Psoas muscle (tissue), 8 donors: ENCODE results near the gene IL1RN. TPM values are rescaled to one million over a fixed set of nuclear protein-coding genes. Genes with fewer than 3 reads are reported as not detected.

Experiments used
- ATAC-seq, 4 donors: fragments of 200-7000 bp; cut with Tn5 transposase; one replicate each; pipeline ENCODE4 v1.9.1; 2020; ENCODE audit warnings: moderate library complexity in 3 of 4, mild to moderate bottlenecking in 2 of 4
- DNase-seq, 2 donors: peaks; one replicate each; pipeline ENCODE4 v3.0.0-alpha.2; 2020
- H3K27ac ChIP-seq: fragments of 200-600 bp; one replicate; pipeline ENCODE4 v1.8.0; 2022
- H3K27me3 ChIP-seq, 3 donors: fragments of 200-600 bp in 1 of 3; one replicate each; pipeline versions ENCODE4 v1.6.1 to v1.8.0; 2013 to 2022; ENCODE audit warnings: low read length in 2 of 3, mild to moderate bottlenecking in 2 of 3, moderate library complexity in 1 of 3; ENCODE audit not compliant: insufficient read depth in 3 of 3
- H3K36me3 ChIP-seq, 2 donors: fragments of 200-600 bp in 1 of 2; one replicate each; pipeline versions ENCODE4 v1.6.1 to v1.8.0; 2013 to 2022; ENCODE audit warnings: low read depth in 1 of 2, mild to moderate bottlenecking in 1 of 2, moderate library complexity in 1 of 2; ENCODE audit not compliant: insufficient read depth in 1 of 2
- H3K4me1 ChIP-seq: fragments of 200-600 bp; one replicate; pipeline ENCODE4 v1.8.0; 2022
- H3K4me3 ChIP-seq: fragments of 200-600 bp; one replicate; pipeline ENCODE4 v1.8.0; 2022; ENCODE audit warnings: mild to moderate bottlenecking
- H3K9me3 ChIP-seq: fragments of 200-600 bp; one replicate; pipeline ENCODE4 v1.8.0; 2022
- WGBS, 3 donors: extraction: QIAGEN DNeasy Blood & Tissue Kit; methylation state at CpG; one replicate each; pipeline versions ENCODE4 v1.1.6 to v1.1.7; 2013; 5-methylcytosine and 5-hydroxymethylcytosine counted together
- intact Hi-C, 2 donors: fragments of 100-400 bp; cut with DNase I; formaldehyde crosslinking; loops; one replicate each; pipeline versions ENCODE4 v1.11.0 to v1.14.2; 2022
- polyA plus RNA-seq, 3 donors: library from polyadenylated mRNA; stranded (reverse); fragments of 200-250 nt; gene quantifications; one replicate each; pipeline ENCODE4 v1.2.3, GENCODE V29; 2013
- total RNA-seq, 4 donors: library from RNA; stranded (reverse); fragmentation: NEBNext Ultra II Directional in 2 of 4; extraction: Animal tissue kit (Norgen Biotek cat#: 25700) in 2 of 4; gene quantifications; one replicate each; pipeline versions ENCODE4 v1.2.1 to v1.2.4, GENCODE V29; 2021 to 2023
- TF ChIP-seq, protein P1 (sequence below): fragments of 200-600 bp; IDR thresholded peaks from one replicate; pipeline ENCODE4 v1.8.0; 2022; ENCODE audit warnings: antibody characterized with exemption
- donor health status: healthy with polysubstance abuse.
- donor health status: DM: no; HTN: no; CAD: no; lungs with moderate emphysema.
- donor health status: Bipolar disorder and iron deficiency.
- donor health status: healthy.
- donor health status: DM: yes; HTN: yes; CAD: no.
- donor health status: DM: no; HTN: no; CAD: no.
- donor health status: DM: no; HTN: no; CAD: no.
- donor health status: DM: yes; HTN: yes; CAD: no.

Gene IL1RN
- total and polyA plus RNA-seq, 7 donors: 0.09 to 2.0 (median 0.24) TPM; not detected in 1

DNA sequence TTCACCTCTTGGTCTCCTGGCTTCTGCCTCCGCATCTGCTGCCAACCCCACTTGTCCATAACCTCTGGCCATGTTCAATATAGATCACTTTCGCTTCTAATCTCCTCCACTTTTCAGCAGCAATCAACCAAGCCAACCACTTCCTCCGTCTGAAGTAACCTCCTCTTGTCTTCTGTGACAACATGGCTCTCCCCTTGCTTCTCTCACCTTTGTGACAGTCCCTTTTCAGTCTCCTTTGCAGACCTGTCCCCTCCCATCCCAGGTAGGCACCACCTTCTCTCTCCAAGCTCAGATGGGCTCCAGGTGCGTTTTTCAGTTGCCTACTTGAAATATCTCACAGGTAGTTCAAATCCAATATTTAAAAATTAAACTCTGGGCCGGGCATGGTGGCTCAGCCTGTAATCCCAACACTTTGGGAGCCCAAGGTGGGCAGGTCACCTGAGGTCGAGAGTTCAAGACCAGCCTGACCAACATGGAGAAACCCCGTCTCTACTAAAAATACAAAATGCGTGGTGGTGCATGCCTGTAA, 41.7 kb downstream of the IL1RN start:
- H3K27me3 ChIP-seq: no peaks in the 10 kb centered on the region
- H3K9me3 ChIP-seq: no peaks in the 10 kb centered on the region
- H3K4me3 ChIP-seq: no peak overlapping the region
- WGBS, 3 donors: 94 to 96% (median 95%) methylated on average over 8 of the region's 8 CpGs
- ATAC-seq (no peak), DNase-seq (no peak)
- intact Hi-C loops: no loop called here
- H3K36me3 ChIP-seq: no peaks in the 10 kb centered on the region
- no peaks in the 10 kb centered on the region for H3K4me1 ChIP-seq
- H3K27ac ChIP-seq: no peak overlapping the region
- TF ChIP-seq, protein P1, sequence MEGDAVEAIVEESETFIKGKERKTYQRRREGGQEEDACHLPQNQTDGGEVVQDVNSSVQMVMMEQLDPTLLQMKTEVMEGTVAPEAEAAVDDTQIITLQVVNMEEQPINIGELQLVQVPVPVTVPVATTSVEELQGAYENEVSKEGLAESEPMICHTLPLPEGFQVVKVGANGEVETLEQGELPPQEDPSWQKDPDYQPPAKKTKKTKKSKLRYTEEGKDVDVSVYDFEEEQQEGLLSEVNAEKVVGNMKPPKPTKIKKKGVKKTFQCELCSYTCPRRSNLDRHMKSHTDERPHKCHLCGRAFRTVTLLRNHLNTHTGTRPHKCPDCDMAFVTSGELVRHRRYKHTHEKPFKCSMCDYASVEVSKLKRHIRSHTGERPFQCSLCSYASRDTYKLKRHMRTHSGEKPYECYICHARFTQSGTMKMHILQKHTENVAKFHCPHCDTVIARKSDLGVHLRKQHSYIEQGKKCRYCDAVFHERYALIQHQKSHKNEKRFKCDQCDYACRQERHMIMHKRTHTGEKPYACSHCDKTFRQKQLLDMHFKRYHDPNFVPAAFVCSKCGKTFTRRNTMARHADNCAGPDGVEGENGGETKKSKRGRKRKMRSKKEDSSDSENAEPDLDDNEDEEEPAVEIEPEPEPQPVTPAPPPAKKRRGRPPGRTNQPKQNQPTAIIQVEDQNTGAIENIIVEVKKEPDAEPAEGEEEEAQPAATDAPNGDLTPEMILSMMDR: no peak

DNA sequence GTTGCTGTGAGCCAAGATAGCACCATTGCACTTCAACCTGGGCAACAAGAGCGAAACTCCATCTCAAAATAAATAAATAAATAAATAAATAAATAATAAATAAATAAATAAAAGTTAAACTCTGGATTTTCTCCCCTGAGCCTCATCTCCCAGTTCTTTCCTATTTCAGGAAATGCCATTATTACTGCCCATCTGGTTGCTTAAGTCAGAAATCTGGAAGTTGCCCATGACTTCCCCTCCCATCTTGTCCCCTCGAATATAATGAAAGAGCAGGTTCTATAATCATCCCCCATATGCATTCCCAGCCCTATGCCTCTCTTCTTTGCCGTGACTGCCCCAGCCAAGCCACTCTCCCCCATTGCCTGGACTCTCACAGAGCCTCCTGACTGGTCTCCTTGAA, 42.2 kb downstream of the IL1RN start:
- H3K27me3 ChIP-seq: no peaks in the 10 kb centered on the region
- TF ChIP-seq, protein P1: no peak
- H3K27ac ChIP-seq: no peak overlapping the region
- H3K4me1 ChIP-seq: no peaks in the 10 kb centered on the region
- no peak for ATAC-seq
- no peak for DNase-seq
- H3K9me3 ChIP-seq: no peaks in the 10 kb centered on the region
- H3K4me3 ChIP-seq: no peak overlapping the region
- WGBS, 3 donors: 88 to 92% (median 88%) methylated on average over 3 of the region's 3 CpGs
- no peaks in the 10 kb centered on the region for H3K36me3 ChIP-seq
- intact Hi-C loops: no loop called here

DNA sequence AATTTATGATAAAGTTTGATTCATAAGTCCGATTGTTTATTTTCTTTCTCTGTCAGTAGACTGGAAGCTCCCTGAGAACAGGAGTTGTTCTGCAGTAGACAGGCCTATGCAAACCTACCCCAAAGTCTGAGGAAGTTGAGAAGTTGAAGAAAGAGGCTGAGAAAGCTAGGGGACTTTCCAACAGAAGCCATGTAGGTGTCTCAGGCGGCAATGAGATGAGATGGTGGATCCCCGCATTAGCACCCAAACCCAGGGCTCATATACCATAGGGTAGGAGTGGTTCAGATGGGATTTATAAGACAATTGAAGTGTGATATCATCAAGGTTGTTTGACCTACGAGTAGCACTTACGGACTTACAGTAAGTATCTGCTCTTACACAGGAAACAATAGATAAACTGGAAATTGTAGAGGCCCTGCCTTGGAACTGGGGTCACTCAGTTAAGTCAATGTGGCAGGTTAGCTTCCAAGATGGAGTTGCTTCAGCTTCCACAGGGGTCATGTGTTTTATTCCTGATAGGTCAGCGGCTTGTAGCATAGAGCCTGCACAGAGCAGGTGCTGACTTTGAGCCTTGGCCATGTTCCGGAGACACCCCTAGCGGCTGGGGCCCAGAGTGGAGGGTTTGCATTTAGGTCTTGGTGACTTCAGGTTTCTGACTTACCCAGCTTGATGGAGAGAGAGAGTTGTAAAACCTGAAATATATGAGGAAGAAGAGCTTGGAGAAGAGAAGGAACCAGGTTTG, 44.1 kb downstream of the IL1RN start:
- Histone ChIP-seq H3K27ac (no peak overlapping the region), H3K4me1 (no peaks in the 10 kb centered on the region), H3K36me3 (no peaks in the 10 kb centered on the region), H3K9me3 (no peaks in the 10 kb centered on the region), H3K4me3 (no peak overlapping the region), H3K27me3 (no peaks in the 10 kb centered on the region)
- WGBS, 3 donors: 91 to 96% (median 92%) methylated on average over 8 of the region's 8 CpGs
- TF ChIP-seq, protein P1: no peak
- ATAC-seq (no peak), DNase-seq (no peak)
- intact Hi-C loops: no loop called here

DNA sequence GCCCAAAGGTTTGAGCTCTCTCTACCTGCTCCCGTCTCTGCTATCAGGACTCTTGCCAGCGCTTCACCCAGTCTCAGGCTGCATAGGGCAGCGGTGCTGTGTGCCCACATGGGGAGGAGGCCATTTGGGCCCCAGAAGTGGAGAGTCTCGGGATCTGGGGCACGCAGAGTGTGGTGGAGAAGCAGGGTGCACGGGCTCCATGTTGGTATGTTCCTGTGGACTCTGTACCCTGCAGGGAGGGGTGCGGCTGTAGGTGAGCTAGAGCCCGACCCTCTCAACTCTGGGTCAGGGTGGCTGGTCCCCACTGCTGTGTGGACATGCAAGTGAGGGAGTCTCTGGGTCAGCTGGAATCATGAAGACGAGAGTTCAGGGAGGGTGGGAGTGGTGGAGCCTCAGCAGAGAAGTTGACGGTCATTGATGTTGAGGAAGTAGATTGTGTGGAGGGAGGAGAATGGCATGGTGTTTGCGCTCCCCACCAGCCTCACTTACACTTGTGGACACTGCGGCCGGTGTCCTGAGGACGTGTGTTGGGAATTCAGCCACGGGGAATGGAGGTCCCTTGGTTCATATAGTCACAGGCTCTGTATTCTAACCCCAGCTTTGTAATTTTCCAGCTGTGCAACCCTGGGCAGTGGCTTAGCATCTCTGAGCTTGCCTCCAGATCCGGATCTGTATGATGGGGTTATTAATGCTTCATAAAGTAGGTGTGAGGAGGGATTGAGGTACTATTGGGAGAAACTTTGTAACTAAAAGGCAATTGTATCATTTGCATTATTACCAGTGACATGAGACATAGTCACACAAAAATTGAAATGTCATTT, 45.5 kb downstream of the IL1RN start:
- no peak overlapping the region for H3K4me3 ChIP-seq
- TF ChIP-seq, protein P1: no peak
- no peak for ATAC-seq
- H3K27ac ChIP-seq: no peak overlapping the region
- H3K9me3 ChIP-seq: no peaks in the 10 kb centered on the region
- DNase-seq: no peak
- intact Hi-C loops: no loop called here
- no peaks in the 10 kb centered on the region for H3K4me1 ChIP-seq
- H3K36me3 ChIP-seq: no peaks in the 10 kb centered on the region
- no peaks in the 10 kb centered on the region for H3K27me3 ChIP-seq
- 89 to 95% (median 92%) methylated on average over 16 of the region's 16 CpGs for WGBS, 3 donors
